Mesothelial cell of epicardium (in vitro differentiated cells): ENCODE measurements around the gene VWA8. TPM values are rescaled to one million over a fixed set of nuclear protein-coding genes. Genes with fewer than 3 reads are reported as not detected.
"Not testable (repeated sequence)": the region's sequence is repeated elsewhere in the genome, so short reads cannot be mapped to it uniquely, and the experiment has no call there.

Experiments used
- DNase-seq, 2 experiments: peaks; one replicate each; pipeline ENCODE4 v3.0.0; 2021; ENCODE audit warnings: low spot score in 2 of 2; ENCODE audit not compliant: unreplicated experiment in 2 of 2
- H3K27ac Mint-ChIP-seq: 2 replicates; pipeline ENCODE4 v1.8.0; 2021; ENCODE audit warnings: mixed read lengths
- H3K27me3 Mint-ChIP-seq: 2 replicates; pipeline ENCODE4 v1.8.0; 2021; ENCODE audit warnings: low read depth, mixed read lengths
- H3K36me3 Mint-ChIP-seq: 2 replicates; pipeline ENCODE4 v1.8.0; 2021; ENCODE audit warnings: mixed read lengths
- H3K4me1 Mint-ChIP-seq: 2 replicates; pipeline ENCODE4 v1.8.0; 2021; ENCODE audit warnings: mixed read lengths
- H3K4me3 Mint-ChIP-seq: 2 replicates; pipeline ENCODE4 v1.8.0; 2021; ENCODE audit warnings: mild to moderate bottlenecking, moderate library complexity, mixed read lengths
- H3K9me3 Mint-ChIP-seq: 2 replicates; pipeline ENCODE4 v1.8.0; 2021; ENCODE audit warnings: mixed read lengths
- CTCF ChIP-seq: fragments of 200-600 bp; sonication (generic); IDR thresholded peaks from one replicate; pipeline ENCODE4 v1.5.0; 2021; ENCODE audit warnings: antibody characterized with exemption; ENCODE audit not compliant: unreplicated experiment
- total RNA-seq: library from RNA; stranded (reverse); gene quantifications from 3 replicates; pipeline ENCODE4 v1.2.1, GENCODE V29; 2021

VWA8 gene
- total RNA-seq, 1 donor from 2014 or later: 20.0 TPM

DNA sequence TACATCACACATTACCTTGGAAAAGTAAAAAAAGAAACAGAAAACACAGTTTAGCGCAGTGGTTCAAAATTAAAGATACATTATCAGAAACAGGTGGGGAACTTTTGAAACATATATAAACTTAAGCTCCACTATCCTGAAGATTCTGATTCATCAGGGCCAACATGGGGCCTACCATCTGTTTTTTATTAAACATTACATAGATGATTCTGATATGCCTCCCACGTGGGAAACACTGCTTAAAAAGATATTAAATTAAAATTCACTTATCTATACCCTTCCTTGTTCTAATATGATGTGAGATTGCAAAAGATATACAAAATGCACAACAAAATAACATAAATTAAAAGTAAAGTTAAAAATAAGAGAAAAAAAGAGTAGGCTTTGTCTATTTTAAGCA is 125.0 kb downstream of the VWA8 start:
- no peak for TF ChIP-seq CTCF
- no peaks in the 10 kb centered on the region for H3K27me3 Mint-ChIP-seq
- peaks cover 12% of the 10 kb centered on the region for H3K4me1 Mint-ChIP-seq
- no peak for DNase-seq
- H3K36me3 Mint-ChIP-seq: peaks cover 17% of the 10 kb centered on the region
- H3K9me3 Mint-ChIP-seq: peaks cover 8% of the 10 kb centered on the region
- H3K27ac Mint-ChIP-seq: no peak overlapping the region
- H3K4me3 Mint-ChIP-seq: no peak overlapping the region

- not testable (repeated sequence) for DNase-seq, H3K9me3 Mint-ChIP-seq, H3K4me3 Mint-ChIP-seq, H3K27ac Mint-ChIP-seq, H3K27me3 Mint-ChIP-seq
- Mint-ChIP-seq H3K36me3 (peaks cover 14% of the 10 kb centered on the region), H3K4me1 (peaks cover 11% of the 10 kb centered on the region)
Measured at GRCh38 chr13:41834697-41835096, 126.2 kb downstream of the VWA8 start.

DNA sequence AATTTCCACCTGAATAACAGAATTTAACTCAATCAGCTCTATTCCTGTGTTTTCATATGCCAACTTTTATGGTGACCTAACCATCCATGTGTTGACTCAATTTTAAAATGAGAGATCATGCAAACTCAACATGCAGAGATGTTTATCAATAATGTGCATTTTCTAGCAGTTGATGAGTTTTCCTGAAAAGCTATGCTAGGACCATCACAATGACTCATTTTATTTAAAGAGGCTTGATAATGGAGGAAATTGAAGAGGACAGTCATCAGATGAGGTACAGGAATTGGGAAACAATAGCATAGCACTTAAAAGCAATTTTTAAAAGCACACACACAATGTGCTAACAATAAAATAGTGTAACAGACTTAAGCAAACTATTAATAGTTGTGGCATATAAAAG is 127.1 kb downstream of the VWA8 start:
- no peak overlapping the region for H3K27ac Mint-ChIP-seq
- DNase-seq: no peak
- no peaks in the 10 kb centered on the region for H3K27me3 Mint-ChIP-seq
- no peak for TF ChIP-seq CTCF
- peaks cover under 1% of the 10 kb centered on the region for H3K9me3 Mint-ChIP-seq
- peaks cover 11% of the 10 kb centered on the region for H3K4me1 Mint-ChIP-seq
- peaks cover 11% of the 10 kb centered on the region for H3K36me3 Mint-ChIP-seq
- no peak overlapping the region for H3K4me3 Mint-ChIP-seq

GRCh38 chr13:41833201-41833600 is 127.7 kb downstream of the VWA8 start:
- H3K27ac Mint-ChIP-seq: no peak overlapping the region

GRCh38 chr13:41827507-41828213 is 133.2 kb downstream of the VWA8 start:
- H3K9me3 Mint-ChIP-seq: no peaks in the 10 kb centered on the region
- no peak for DNase-seq
- no peak for TF ChIP-seq CTCF
- H3K27me3 Mint-ChIP-seq: no peaks in the 10 kb centered on the region
- peaks cover 20% of the 10 kb centered on the region for H3K4me1 Mint-ChIP-seq
- peak overlapping the region; percentile 79 for H3K27ac Mint-ChIP-seq
- H3K36me3 Mint-ChIP-seq: peaks cover 13% of the 10 kb centered on the region
- H3K4me3 Mint-ChIP-seq: no peak overlapping the region

More at GRCh38 chr13:41833201-41833600, 127.7 kb downstream of the VWA8 start:
- no peak for TF ChIP-seq CTCF
- H3K27me3 Mint-ChIP-seq: no peaks in the 10 kb centered on the region
- H3K4me1 Mint-ChIP-seq: peaks cover 11% of the 10 kb centered on the region
- H3K9me3 Mint-ChIP-seq: no peaks in the 10 kb centered on the region
- DNase-seq: no peak
- H3K4me3 Mint-ChIP-seq: no peak overlapping the region
- peaks cover 11% of the 10 kb centered on the region for H3K36me3 Mint-ChIP-seq

GRCh38 chr13:41825691-41826090 is 135.2 kb downstream of the VWA8 start:
- no peaks in the 10 kb centered on the region for H3K9me3 Mint-ChIP-seq
- peaks cover 20% of the 10 kb centered on the region for H3K4me1 Mint-ChIP-seq
- peaks cover 11% of the 10 kb centered on the region for H3K36me3 Mint-ChIP-seq
- no peak overlapping the region for H3K4me3 Mint-ChIP-seq
- no peak overlapping the region for H3K27ac Mint-ChIP-seq
- no peak for DNase-seq
- TF ChIP-seq CTCF: no peak
- H3K27me3 Mint-ChIP-seq: no peaks in the 10 kb centered on the region
